ENCODE measurements around the gene NHSL2.

The NHSL2 gene

GRCh38 chrX:72023071-72023470 is 112.4 kb downstream of the NHSL2 start:
- DNase-seq = no peak

- DNase-seq = no peak
These were observed 114.7 kb downstream of the NHSL2 start for GRCh38 chrX:72025236-72025770.

GRCh38 chrX:72026341-72027023 is 115.8 kb downstream of the NHSL2 start:
- no peak for DNase-seq

GRCh38 chrX:72027024-72027913 is 116.6 kb downstream of the NHSL2 start:
- DNase-seq = no peak

- no peak for DNase-seq
These were observed 117.3 kb downstream of the NHSL2 start for GRCh38 chrX:72027914-72028307.

- DNase-seq = no peak
These were observed 118.2 kb downstream of the NHSL2 start for GRCh38 chrX:72028701-72029470.

- DNase-seq = no peak
These were observed 119.1 kb downstream of the NHSL2 start for GRCh38 chrX:72029483-72030411.

GRCh38 chrX:72030431-72030830 is 119.8 kb downstream of the NHSL2 start:
- DNase-seq = no peak

GRCh38 chrX:72031118-72031517 is 120.5 kb downstream of the NHSL2 start:
- DNase-seq = no peak

GRCh38 chrX:72031634-72032033 is 121.0 kb downstream of the NHSL2 start:
- DNase-seq = no peak

- no peak for DNase-seq
These were observed 127.0 kb downstream of the NHSL2 start for GRCh38 chrX:72037601-72038000.

GRCh38 chrX:72038016-72038415 is 127.4 kb downstream of the NHSL2 start:
- DNase-seq = no peak

- no peak for DNase-seq
These were observed 128.2 kb downstream of the NHSL2 start for GRCh38 chrX:72038868-72039267.

GRCh38 chrX:72040506-72040905 is 129.9 kb downstream of the NHSL2 start:
- DNase-seq = no peak

GRCh38 chrX:72041176-72041575 is 130.5 kb downstream of the NHSL2 start:
- no peak for DNase-seq

GRCh38 chrX:72041871-72042851 is 131.5 kb downstream of the NHSL2 start:
- DNase-seq = no peak

- no peak for DNase-seq
These were observed 132.2 kb downstream of the NHSL2 start for GRCh38 chrX:72042852-72043248.

GRCh38 chrX:72043636-72044035 is 133.0 kb downstream of the NHSL2 start:
- DNase-seq = no peak

GRCh38 chrX:72045141-72045540 is 134.5 kb downstream of the NHSL2 start:
- DNase-seq = no peak

- no peak for DNase-seq
These were observed 135.1 kb downstream of the NHSL2 start for GRCh38 chrX:72045552-72046277.

Measured in CD4-positive, alpha-beta T cell treated with Interleukin-6 for 4 hours (primary cell).